ENCODE results near the gene SPSB4. TPM values are rescaled to one million over a fixed set of nuclear protein-coding genes. Genes with fewer than 3 reads are reported as not detected.
A peak's percentile ranks its signal among the peaks of the same experiment; 100 is the strongest.

The SPSB4 gene
- total and polyA plus RNA-seq, 2 of the 8 experiments (the other 6 are each of a cell fraction or from before 2014, with no cell fraction given) = 15.1 to 17.2 TPM

DNA sequence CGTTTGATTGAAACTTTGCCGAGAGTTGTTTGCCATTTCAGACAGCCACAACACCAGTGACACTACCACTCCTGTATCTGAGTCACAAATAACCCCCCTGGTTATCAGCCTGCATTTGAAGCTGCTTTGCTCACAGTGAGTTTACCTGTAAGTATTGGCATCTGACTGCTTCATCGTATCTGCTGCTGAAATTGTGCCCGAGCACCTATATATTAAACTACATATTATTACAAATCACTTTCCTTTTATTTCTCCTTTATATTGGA is 39.2 kb upstream of the SPSB4 start:
- H2BK20ac ChIP-seq (ENCODE audit: low read length) = no peak overlapping the region
- no peaks in the 10 kb centered on the region for H3K79me1 ChIP-seq (ENCODE audit: low read depth, low read length)
- H4K91ac ChIP-seq (replicated peaks; ENCODE audit: insufficient read length, low read length) = no peak overlapping the region
- no peak overlapping the region for H3K23ac ChIP-seq (ENCODE audit: insufficient read length)
- no peaks in the 10 kb centered on the region for H3K9me3 ChIP-seq (ENCODE audit: insufficient read depth in 2 of 2, low read depth in 1 of 2, low read length in 1 of 2)
- H3K14ac ChIP-seq (ENCODE audit: insufficient read length) = no peak overlapping the region
- H3K9ac ChIP-seq (replicated peaks in 1 of 4; ENCODE audit: extremely low read depth in 1 of 4, low read depth in 3 of 4, low read length in 3 of 4) = no peak overlapping the region
- peak overlapping the region; percentile 70; the same call in 1 of the 2 replicates for H2AFZ ChIP-seq (ENCODE audit: low read length)
- H3K4me1 ChIP-seq (replicated peaks in 1 of 4; ENCODE audit: control insufficient read depth in 3 of 4, insufficient read depth in 4 of 4, low read length in 3 of 4) = peaks cover 0 to 11% (median 0%) of the 10 kb centered on the region in 4 experiments; a peak in 2 of 7 replicates
- FAIRE-seq = no peak
- H4K8ac ChIP-seq (ENCODE audit: extremely low read depth, insufficient read depth, low read length) = no peak overlapping the region
- H3K18ac ChIP-seq (ENCODE audit: extremely low read depth, low read length) = no peak overlapping the region
- no peaks in the 10 kb centered on the region for H3K23me2 ChIP-seq (ENCODE audit: low read depth, low read length)
- H2BK5ac ChIP-seq (ENCODE audit: low read depth, low read length) = no peak overlapping the region
- no peak overlapping the region for H3K4me2 ChIP-seq (ENCODE audit: insufficient read depth in 1 of 2, low read depth in 2 of 2, low read length in 2 of 2)
- no peak for DNase-seq (ENCODE audit: low read depth in 1 of 2, low spot score in 2 of 2)
- 88% methylated on average over 4 of the region's 4 CpGs; no CpG with 5 or more reads in 1 of the 2 experiments for WGBS, 2 experiments (ENCODE audit: extremely low coverage in 1 of 2, insufficient coverage in 1 of 2, insufficient read length in 1 of 2, insufficient replicate concordance in 2 of 2, low coverage in 1 of 2, low lambda C conversion rate in 2 of 2, missing lambda C conversion rate in 1 of 2)
- ChIA-PET POLR2A (ENCODE audit: partially characterized antibody) (interaction anchor here (1.1 kb wide), 1 partner anchor 94 kb away, joined by 3 read pairs; no protein-coding TSS in a partner anchor), CTCF (ENCODE audit: partially characterized antibody) (interaction anchor here (0.6 to 12.1 kb wide), 36 partner anchors 8 to 244 kb away, joined by 3 to 123 read pairs (median 5); partner anchors contain the start of gene SPSB4)
- no peaks in the 10 kb centered on the region for H3K79me2 ChIP-seq (ENCODE audit: control insufficient read depth in 1 of 2, insufficient read depth in 2 of 2, low read length in 2 of 2)
- no peaks in the 10 kb centered on the region for H3K36me3 ChIP-seq (ENCODE audit: control insufficient read depth in 2 of 4, insufficient read depth in 4 of 4, low read length in 3 of 4)
- H2BK120ac ChIP-seq (replicated peaks; ENCODE audit: low read depth, low read length) = no peak overlapping the region
- no peaks in the 10 kb centered on the region for H4K20me1 ChIP-seq (replicated peaks in 1 of 2; ENCODE audit: control insufficient read depth in 1 of 2, insufficient read depth in 2 of 2, low read length in 2 of 2)
- H2BK12ac ChIP-seq (ENCODE audit: low read depth, low read length) = no peak overlapping the region
- H2BK15ac ChIP-seq (ENCODE audit: low read length) = no peak overlapping the region
- no peak overlapping the region for H2AK5ac ChIP-seq (ENCODE audit: low read depth, low read length)
- no peak overlapping the region for H3K56ac ChIP-seq (replicated peaks; ENCODE audit: insufficient read length, low read depth, low read length)
- peaks cover 0 to 2% (median 0%) of the 10 kb centered on the region in 4 experiments; a peak in 1 of 7 replicates for H3K27me3 ChIP-seq (replicated peaks in 1 of 4; ENCODE audit: control insufficient read depth in 3 of 4, extremely low read depth in 1 of 4, insufficient read depth in 3 of 4, low read length in 3 of 4)
- TF ChIP-seq SUZ12 (IDR thresholded peaks at IDR 0.05; ENCODE audit: low read length) (no peak), CEBPB (IDR thresholded peaks at IDR 0.05; ENCODE audit: low read depth, low read length) (no peak), NANOG (IDR thresholded peaks at IDR 0.05; ENCODE audit: insufficient read depth, low read depth, low read length, poor library complexity, severe bottlenecking) (no peak), SAP30 (IDR thresholded peaks at IDR 0.05; ENCODE audit: insufficient read depth, insufficient replicate concordance, low read length) (no peak), NRF1 (IDR thresholded peaks at IDR 0.05; ENCODE audit: low read depth, low read length) (no peak)
- H3K4me3 ChIP-seq (ENCODE audit: extremely low read depth in 1 of 4, insufficient read depth in 2 of 4, low read depth in 3 of 4, low read length in 4 of 4) = no peak overlapping the region
- no peak overlapping the region for H3K27ac ChIP-seq (ENCODE audit: low read depth, low read length)
- H4K5ac ChIP-seq (ENCODE audit: insufficient read length, low read depth, low read length) = no peak overlapping the region
- no peak overlapping the region for H3K4ac ChIP-seq (replicated peaks; ENCODE audit: insufficient read length, low read depth, low read length)

All from H1 (cell line).